Trophoblast cell (in vitro differentiated cells and primary cell): ENCODE data around the gene AGTPBP1.

Experiments
- DNase-seq, 2 donors: peaks; one replicate each; pipeline ENCODE4 v3.0.0-alpha.2; 2016
- H2AFZ ChIP-seq: 2 replicates; pipeline ENCODE4 v1.6.1; 2013; ENCODE audit warnings: low read length, moderate library complexity, mild to moderate bottlenecking; ENCODE audit not compliant: insufficient read depth, poor library complexity
- H2AK5ac ChIP-seq: 2 replicates; pipeline ENCODE4 v1.6.1; 2013; ENCODE audit warnings: mild to moderate bottlenecking, low read length
- H2BK120ac ChIP-seq: 2 replicates; pipeline ENCODE4 v1.6.1; 2013; ENCODE audit warnings: low read length, mild to moderate bottlenecking, moderate library complexity; ENCODE audit not compliant: insufficient read depth, poor library complexity
- H2BK12ac ChIP-seq: 2 replicates; pipeline ENCODE4 v1.6.1; 2013; ENCODE audit warnings: mild to moderate bottlenecking, low read length, moderate library complexity
- H2BK5ac ChIP-seq: 2 replicates; pipeline ENCODE4 v1.6.1; 2013; ENCODE audit warnings: low read length, low read depth, moderate library complexity, mild to moderate bottlenecking; ENCODE audit not compliant: poor library complexity
- H3K14ac ChIP-seq: 2 replicates; pipeline ENCODE4 v1.6.1; 2013; ENCODE audit warnings: mild to moderate bottlenecking, low read length
- H3K18ac ChIP-seq: 2 replicates; pipeline ENCODE4 v1.6.1; 2013; ENCODE audit warnings: mild to moderate bottlenecking, low read length
- H3K23ac ChIP-seq: 2 replicates; pipeline ENCODE4 v1.6.1; 2013; ENCODE audit warnings: low read length
- H3K27ac ChIP-seq: 2 replicates; pipeline ENCODE4 v1.5.1; 2013; ENCODE audit warnings: low read depth, mild to moderate bottlenecking, inconsistent platforms, low read length, moderate library complexity
- H3K27me3 ChIP-seq: 2 replicates; pipeline ENCODE4 v1.6.1; 2013; ENCODE audit warnings: inconsistent platforms, mild to moderate bottlenecking, low read length, moderate library complexity; ENCODE audit not compliant: insufficient read depth
- H3K36me3 ChIP-seq, 2 experiments: 1 replicate in 1 of 2; 2 replicates in 1 of 2; pipeline ENCODE4 v1.6.1; 2013; ENCODE audit warnings: low read length in 2 of 2, mild to moderate bottlenecking in 2 of 2, moderate library complexity in 1 of 2; ENCODE audit not compliant: insufficient read depth in 2 of 2, control insufficient read depth in 1 of 2
- H3K4ac ChIP-seq: 2 replicates; pipeline ENCODE4 v1.6.1; 2013; ENCODE audit warnings: low read depth, mild to moderate bottlenecking, low read length, moderate library complexity
- H3K4me1 ChIP-seq, 2 experiments: 1 replicate in 1 of 2; 2 replicates in 1 of 2; pipeline ENCODE4 v1.6.1; 2013; ENCODE audit warnings: low read length in 2 of 2, mild to moderate bottlenecking in 2 of 2, moderate library complexity in 1 of 2; ENCODE audit not compliant: insufficient read depth in 2 of 2, control insufficient read depth in 1 of 2
- H3K4me2 ChIP-seq: 2 replicates; pipeline ENCODE4 v1.6.1; 2013; ENCODE audit warnings: inconsistent platforms, mild to moderate bottlenecking, low read length, moderate library complexity
- H3K4me3 ChIP-seq: 2 replicates; pipeline ENCODE4 v1.5.1; 2013; ENCODE audit warnings: mild to moderate bottlenecking, low read depth, low read length, inconsistent platforms
- H3K79me1 ChIP-seq: one replicate; pipeline ENCODE4 v1.6.1; 2013; ENCODE audit warnings: low read length
- H3K79me2 ChIP-seq: 2 replicates; pipeline ENCODE4 v1.6.1; 2013; ENCODE audit warnings: low read length, mild to moderate bottlenecking; ENCODE audit not compliant: control insufficient read depth, insufficient read depth, poor library complexity
- H3K9ac ChIP-seq: 2 replicates; pipeline ENCODE4 v1.6.1; 2013; ENCODE audit warnings: mild to moderate bottlenecking, low read length
- H3K9me3 ChIP-seq: 2 replicates; pipeline ENCODE4 v1.6.1; 2013; ENCODE audit warnings: low read depth, mild to moderate bottlenecking, control low read depth, inconsistent platforms, low read length; ENCODE audit not compliant: insufficient read depth
- H4K12ac ChIP-seq: 2 replicates; pipeline ENCODE4 v1.6.1; 2013; ENCODE audit warnings: low read depth, mild to moderate bottlenecking, low read length, moderate library complexity
- H4K8ac ChIP-seq: 2 replicates; pipeline ENCODE4 v1.6.1; 2013; ENCODE audit warnings: low read depth, mild to moderate bottlenecking, low read length, moderate library complexity
- H4K91ac ChIP-seq: one replicate; pipeline ENCODE4 v1.6.1; 2013; ENCODE audit warnings: low read depth, mild to moderate bottlenecking, low read length, moderate library complexity
- WGBS: extraction: QIAGEN DNeasy Blood & Tissue Kit; methylation state at CpG from one replicate; pipeline ENCODE4 v1.1.7; 2013; ENCODE audit warnings: missing lambda C conversion rate; ENCODE audit not compliant: insufficient read length, insufficient coverage; ENCODE audit errors: extremely low coverage; 5-methylcytosine and 5-hydroxymethylcytosine counted together

AGTPBP1 gene

GRCh38 chr9:85541876-85542275 is 199.9 kb downstream of the AGTPBP1 start:
- H3K4me2 ChIP-seq, result peak overlapping the region; percentile 2
- H3K14ac ChIP-seq, result no peak overlapping the region
- no peak overlapping the region for H3K4ac ChIP-seq
- no peak overlapping the region for H3K9ac ChIP-seq
- no peak overlapping the region for H2BK12ac ChIP-seq
- no peak overlapping the region for H3K4me3 ChIP-seq
- H4K91ac ChIP-seq, result no peak overlapping the region
- no peak overlapping the region for H4K12ac ChIP-seq
- H4K8ac ChIP-seq, result no peak overlapping the region
- no peaks in the 10 kb centered on the region for H3K79me2 ChIP-seq
- H2BK120ac ChIP-seq, result no peak overlapping the region
- no peaks in the 10 kb centered on the region for H3K27me3 ChIP-seq
- no peak overlapping the region for H3K23ac ChIP-seq
- no peak overlapping the region for H3K18ac ChIP-seq
- no peak overlapping the region for H2AK5ac ChIP-seq
- H2BK5ac ChIP-seq, result no peak overlapping the region
- no peaks in the 10 kb centered on the region for H3K79me1 ChIP-seq
- no peak overlapping the region for H3K27ac ChIP-seq
- WGBS, result no CpG with 5 or more reads among the region's 4 CpGs
- no peak overlapping the region for H2AFZ ChIP-seq
- DNase-seq, result peak; percentile 65 to 79
- H3K36me3 ChIP-seq, result no peaks in the 10 kb centered on the region
- peaks cover 6 to 13% of the 10 kb centered on the region in 2 experiments for H3K4me1 ChIP-seq
- no peaks in the 10 kb centered on the region for H3K9me3 ChIP-seq

- no peaks in the 10 kb centered on the region for H3K36me3 ChIP-seq
- DNase-seq, result no peak
- no peak overlapping the region for H3K9ac ChIP-seq
- H2AFZ ChIP-seq, result no peak overlapping the region
- no peak overlapping the region for H4K91ac ChIP-seq
- no peaks in the 10 kb centered on the region for H3K27me3 ChIP-seq
- H3K79me1 ChIP-seq, result no peaks in the 10 kb centered on the region
- no peak overlapping the region for H4K12ac ChIP-seq
- no CpG with 5 or more reads among the region's 6 CpGs for WGBS
- H2AK5ac ChIP-seq, result no peak overlapping the region
- H3K4me2 ChIP-seq, result no peak overlapping the region
- H3K9me3 ChIP-seq, result peaks cover 5% of the 10 kb centered on the region
- H3K23ac ChIP-seq, result no peak overlapping the region
- no peak overlapping the region for H3K4ac ChIP-seq
- no peak overlapping the region for H3K27ac ChIP-seq
- H2BK120ac ChIP-seq, result no peak overlapping the region
- no peak overlapping the region for H3K4me3 ChIP-seq
- H3K14ac ChIP-seq, result no peak overlapping the region
- H2BK12ac ChIP-seq, result no peak overlapping the region
- no peak overlapping the region for H4K8ac ChIP-seq
- no peak overlapping the region for H3K18ac ChIP-seq
- H3K4me1 ChIP-seq, result peaks cover 3 to 6% of the 10 kb centered on the region in 2 experiments
- no peak overlapping the region for H2BK5ac ChIP-seq
- no peaks in the 10 kb centered on the region for H3K79me2 ChIP-seq
Observed at GRCh38 chr9:85536514-85536913, 205.2 kb downstream of the AGTPBP1 start.

GRCh38 chr9:85536076-85536475 is 205.7 kb downstream of the AGTPBP1 start:
- no peak overlapping the region for H4K8ac ChIP-seq
- no peak overlapping the region for H3K4me3 ChIP-seq
- DNase-seq, result peak; percentile 78 to 90

GRCh38 chr9:85534340-85534739 is 207.4 kb downstream of the AGTPBP1 start:
- Histone ChIP-seq H2BK120ac (no peak overlapping the region), H3K79me1 (no peaks in the 10 kb centered on the region), H3K4me3 (no peak overlapping the region), H3K79me2 (no peaks in the 10 kb centered on the region), H3K4me1 (peaks cover 2 to 3% of the 10 kb centered on the region in 2 experiments), H4K91ac (no peak overlapping the region), H4K8ac (no peak overlapping the region), H3K14ac (no peak overlapping the region), H2AFZ (no peak overlapping the region), H3K36me3 (no peaks in the 10 kb centered on the region), H4K12ac (no peak overlapping the region), H2BK5ac (no peak overlapping the region), H3K9me3 (peaks cover 5% of the 10 kb centered on the region), H3K4ac (no peak overlapping the region), H3K9ac (no peak overlapping the region), H3K23ac (no peak overlapping the region), H2BK12ac (no peak overlapping the region), H3K27ac (no peak overlapping the region), H3K18ac (no peak overlapping the region), H2AK5ac (no peak overlapping the region), H3K27me3 (no peaks in the 10 kb centered on the region), H3K4me2 (no peak overlapping the region)
- no peak for DNase-seq
- WGBS, result no CpG with 5 or more reads among the region's 8 CpGs

More at GRCh38 chr9:85536076-85536475, 205.7 kb downstream of the AGTPBP1 start:
- no peak overlapping the region for H2BK12ac ChIP-seq
- no peak overlapping the region for H2AFZ ChIP-seq
- no peak overlapping the region for H3K27ac ChIP-seq
- H3K14ac ChIP-seq, result no peak overlapping the region
- no peaks in the 10 kb centered on the region for H3K27me3 ChIP-seq
- no peak overlapping the region for H3K18ac ChIP-seq
- H3K36me3 ChIP-seq, result no peaks in the 10 kb centered on the region
- H4K12ac ChIP-seq, result no peak overlapping the region
- no peak overlapping the region for H2BK5ac ChIP-seq
- H3K9ac ChIP-seq, result no peak overlapping the region
- H3K4me1 ChIP-seq, result peaks cover 3 to 6% of the 10 kb centered on the region in 2 experiments
- no peak overlapping the region for H2AK5ac ChIP-seq
- H3K4ac ChIP-seq, result no peak overlapping the region
- H3K9me3 ChIP-seq, result peaks cover 5% of the 10 kb centered on the region
- WGBS, result no CpG with 5 or more reads among the region's 2 CpGs
- no peak overlapping the region for H4K91ac ChIP-seq
- H2BK120ac ChIP-seq, result no peak overlapping the region
- H3K79me1 ChIP-seq, result no peaks in the 10 kb centered on the region
- H3K79me2 ChIP-seq, result no peaks in the 10 kb centered on the region
- no peak overlapping the region for H3K23ac ChIP-seq
- no peak overlapping the region for H3K4me2 ChIP-seq
